Gastrocnemius medialis (tissue), 4 donors: ENCODE data around the gene PGAP3.

Experiments
- POLR2A ChIP-seq, 2 donors: fragments of 450-650 bp; IDR thresholded peaks; one replicate each; pipeline ENCODE4 v1.6.1; 2017; ENCODE audit warnings: antibody characterized with exemption in 2 of 2, mild to moderate bottlenecking in 2 of 2, moderate library complexity in 2 of 2
- TF ChIP-seq, protein P1 (sequence below), 5 experiments: fragments of 450-650 bp in 3 of 5; fragments of 200-600 bp in 2 of 5; sonication (generic) in 2 of 5; IDR thresholded peaks in 4 of 5; conservative IDR thresholded peaks in 1 of 5; 1 replicate in 4 of 5; 2 replicates in 1 of 5; pipeline ENCODE4 v1.5.1; 2016 to 2019; ENCODE audit warnings: antibody characterized with exemption in 5 of 5, mild to moderate bottlenecking in 3 of 5, moderate library complexity in 3 of 5

GRCh38 chr17:39663688-39664580 is 23.9 kb downstream of the PGAP3 start:
- TF ChIP-seq, protein P1, sequence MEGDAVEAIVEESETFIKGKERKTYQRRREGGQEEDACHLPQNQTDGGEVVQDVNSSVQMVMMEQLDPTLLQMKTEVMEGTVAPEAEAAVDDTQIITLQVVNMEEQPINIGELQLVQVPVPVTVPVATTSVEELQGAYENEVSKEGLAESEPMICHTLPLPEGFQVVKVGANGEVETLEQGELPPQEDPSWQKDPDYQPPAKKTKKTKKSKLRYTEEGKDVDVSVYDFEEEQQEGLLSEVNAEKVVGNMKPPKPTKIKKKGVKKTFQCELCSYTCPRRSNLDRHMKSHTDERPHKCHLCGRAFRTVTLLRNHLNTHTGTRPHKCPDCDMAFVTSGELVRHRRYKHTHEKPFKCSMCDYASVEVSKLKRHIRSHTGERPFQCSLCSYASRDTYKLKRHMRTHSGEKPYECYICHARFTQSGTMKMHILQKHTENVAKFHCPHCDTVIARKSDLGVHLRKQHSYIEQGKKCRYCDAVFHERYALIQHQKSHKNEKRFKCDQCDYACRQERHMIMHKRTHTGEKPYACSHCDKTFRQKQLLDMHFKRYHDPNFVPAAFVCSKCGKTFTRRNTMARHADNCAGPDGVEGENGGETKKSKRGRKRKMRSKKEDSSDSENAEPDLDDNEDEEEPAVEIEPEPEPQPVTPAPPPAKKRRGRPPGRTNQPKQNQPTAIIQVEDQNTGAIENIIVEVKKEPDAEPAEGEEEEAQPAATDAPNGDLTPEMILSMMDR (IDR thresholded peaks at IDR 0.05 in 4 of 5, conservative IDR thresholded peaks at IDR 0.05 in 1 of 5), result no peak
- TF ChIP-seq POLR2A (IDR thresholded peaks at IDR 0.05), result peak in 1 of 2 donors; percentile 27
